ENCODE measurements around the gene TMEM92.

Gene TMEM92

GRCh38 chr17:50273654-50274040, 619 bp upstream of the TMEM92 start:
- TF ChIP-seq SPI1 (IDR thresholded peaks at IDR 0.05; ENCODE audit: low read depth, low read length) (no peak), POLR2AphosphoS5 (IDR thresholded peaks at IDR 0.05; ENCODE audit: low read depth, low read length) (no peak), TAF1 (IDR thresholded peaks at IDR 0.05; ENCODE audit: low read depth, low read length) (no peak)
- no peak for FAIRE-seq

GRCh38 chr17:50274897-50275221, 593 bp downstream of the TMEM92 start:
- FAIRE-seq = no peak
- TF ChIP-seq TAF1 (IDR thresholded peaks at IDR 0.05; ENCODE audit: low read depth, low read length) (no peak), PAX5 (IDR thresholded peaks at IDR 0.05; ENCODE audit: insufficient read depth, low read length, severe bottlenecking) (no peak), POU2F2 (IDR thresholded peaks at IDR 0.05; ENCODE audit: low read depth, low read length) (no peak), POLR2AphosphoS5 (IDR thresholded peaks at IDR 0.05; ENCODE audit: low read depth, low read length) (no peak), SPI1 (IDR thresholded peaks at IDR 0.05; ENCODE audit: low read depth, low read length) (no peak), POLR2A (IDR thresholded peaks at IDR 0.05; ENCODE audit: low read depth, low read length) (no peak)
- no peak for DNase-seq (ENCODE audit: insufficient read length, low spot score)

More at GRCh38 chr17:50273654-50274040, 619 bp upstream of the TMEM92 start:
- no peak for DNase-seq (ENCODE audit: insufficient read length, low spot score)

- DNase-seq (ENCODE audit: insufficient read length, low spot score) = no peak
- TF ChIP-seq POU2F2 (IDR thresholded peaks at IDR 0.05; ENCODE audit: low read depth, low read length) = no peak
- no peak for TF ChIP-seq PAX5 (IDR thresholded peaks at IDR 0.05; ENCODE audit: insufficient read depth, low read length, severe bottlenecking)
- no peak for TF ChIP-seq SPI1 (IDR thresholded peaks at IDR 0.05; ENCODE audit: low read depth, low read length)
- TF ChIP-seq POLR2AphosphoS5 (IDR thresholded peaks at IDR 0.05; ENCODE audit: low read depth, low read length) = no peak
- TF ChIP-seq TAF1 (IDR thresholded peaks at IDR 0.05; ENCODE audit: low read depth, low read length) = no peak
- no peak for TF ChIP-seq POLR2A (IDR thresholded peaks at IDR 0.05; ENCODE audit: low read depth, low read length)
- FAIRE-seq = no peak
Observed at GRCh38 chr17:50275279-50275678, 1.0 kb downstream of the TMEM92 start.

- TF ChIP-seq POLR2AphosphoS5 (IDR thresholded peaks at IDR 0.05; ENCODE audit: low read depth, low read length) (no peak), SPI1 (IDR thresholded peaks at IDR 0.05; ENCODE audit: low read depth, low read length) (no peak), PAX5 (IDR thresholded peaks at IDR 0.05; ENCODE audit: insufficient read depth, low read length, severe bottlenecking) (no peak), POU2F2 (IDR thresholded peaks at IDR 0.05; ENCODE audit: low read depth, low read length) (no peak), POLR2A (IDR thresholded peaks at IDR 0.05; ENCODE audit: low read depth, low read length) (no peak), TAF1 (IDR thresholded peaks at IDR 0.05; ENCODE audit: low read depth, low read length) (no peak)
- no peak for FAIRE-seq
- no peak for DNase-seq (ENCODE audit: insufficient read length, low spot score)
Observed at GRCh38 chr17:50276588-50277356, 2.5 kb downstream of the TMEM92 start.

- FAIRE-seq (no peak), DNase-seq (ENCODE audit: insufficient read length, low spot score) (no peak)
- no peak for TF ChIP-seq PAX5 (IDR thresholded peaks at IDR 0.05; ENCODE audit: insufficient read depth, low read length, severe bottlenecking)
- no peak for TF ChIP-seq POLR2A (IDR thresholded peaks at IDR 0.05; ENCODE audit: low read depth, low read length)
- TF ChIP-seq TAF1 (IDR thresholded peaks at IDR 0.05; ENCODE audit: low read depth, low read length) = no peak
- no peak for TF ChIP-seq POLR2AphosphoS5 (IDR thresholded peaks at IDR 0.05; ENCODE audit: low read depth, low read length)
- TF ChIP-seq POU2F2 (IDR thresholded peaks at IDR 0.05; ENCODE audit: low read depth, low read length) = no peak
- TF ChIP-seq SPI1 (IDR thresholded peaks at IDR 0.05; ENCODE audit: low read depth, low read length) = no peak
Observed at GRCh38 chr17:50277357-50277754, 3.1 kb downstream of the TMEM92 start.

GRCh38 chr17:50278526-50279180, 4.4 kb downstream of the TMEM92 start:
- FAIRE-seq (no peak), DNase-seq (ENCODE audit: insufficient read length, low spot score) (no peak)
- no peak for TF ChIP-seq POU2F2 (IDR thresholded peaks at IDR 0.05; ENCODE audit: low read depth, low read length)
- TF ChIP-seq TAF1 (IDR thresholded peaks at IDR 0.05; ENCODE audit: low read depth, low read length) = no peak
- TF ChIP-seq POLR2A (IDR thresholded peaks at IDR 0.05; ENCODE audit: low read depth, low read length) = no peak
- no peak for TF ChIP-seq PAX5 (IDR thresholded peaks at IDR 0.05; ENCODE audit: insufficient read depth, low read length, severe bottlenecking)
- no peak for TF ChIP-seq POLR2AphosphoS5 (IDR thresholded peaks at IDR 0.05; ENCODE audit: low read depth, low read length)

- DNase-seq (ENCODE audit: insufficient read length, low spot score) = no peak
- FAIRE-seq = no peak
- TF ChIP-seq PAX5 (IDR thresholded peaks at IDR 0.05; ENCODE audit: insufficient read depth, low read length, severe bottlenecking) = no peak
- no peak for TF ChIP-seq POLR2AphosphoS5 (IDR thresholded peaks at IDR 0.05; ENCODE audit: low read depth, low read length)
- TF ChIP-seq TAF1 (IDR thresholded peaks at IDR 0.05; ENCODE audit: low read depth, low read length) = no peak
- TF ChIP-seq POU2F2 (IDR thresholded peaks at IDR 0.05; ENCODE audit: low read depth, low read length) = no peak
- no peak for TF ChIP-seq POLR2A (IDR thresholded peaks at IDR 0.05; ENCODE audit: low read depth, low read length)
Observed at GRCh38 chr17:50279181-50279526, 4.9 kb downstream of the TMEM92 start.

GRCh38 chr17:50279639-50280038, 5.4 kb downstream of the TMEM92 start:
- TF ChIP-seq POU2F2 (IDR thresholded peaks at IDR 0.05; ENCODE audit: low read depth, low read length) = no peak
- TF ChIP-seq PAX5 (IDR thresholded peaks at IDR 0.05; ENCODE audit: insufficient read depth, low read length, severe bottlenecking) = no peak
- TF ChIP-seq POLR2AphosphoS5 (IDR thresholded peaks at IDR 0.05; ENCODE audit: low read depth, low read length) = no peak
- TF ChIP-seq TAF1 (IDR thresholded peaks at IDR 0.05; ENCODE audit: low read depth, low read length) = no peak
- TF ChIP-seq SPI1 (IDR thresholded peaks at IDR 0.05; ENCODE audit: low read depth, low read length) = no peak
- TF ChIP-seq POLR2A (IDR thresholded peaks at IDR 0.05; ENCODE audit: low read depth, low read length) = no peak
- FAIRE-seq = no peak

GRCh38 chr17:50280068-50280467, 5.8 kb downstream of the TMEM92 start:
- FAIRE-seq (no peak), DNase-seq (ENCODE audit: insufficient read length, low spot score) (peak; percentile 19)
- no peak for TF ChIP-seq POLR2A (IDR thresholded peaks at IDR 0.05; ENCODE audit: low read depth, low read length)
- TF ChIP-seq PAX5 (IDR thresholded peaks at IDR 0.05; ENCODE audit: insufficient read depth, low read length, severe bottlenecking) = no peak
- TF ChIP-seq TAF1 (IDR thresholded peaks at IDR 0.05; ENCODE audit: low read depth, low read length) = no peak

More at GRCh38 chr17:50279639-50280038, 5.4 kb downstream of the TMEM92 start:
- no peak for DNase-seq (ENCODE audit: insufficient read length, low spot score)
